ENCODE measurements around the gene XIAP. TPM values are rescaled to one million over a fixed set of nuclear protein-coding genes. Genes with fewer than 3 reads are reported as not detected.

The XIAP gene
- total RNA-seq, 1 experiment from 2014 or later: 37.7 TPM

DNA sequence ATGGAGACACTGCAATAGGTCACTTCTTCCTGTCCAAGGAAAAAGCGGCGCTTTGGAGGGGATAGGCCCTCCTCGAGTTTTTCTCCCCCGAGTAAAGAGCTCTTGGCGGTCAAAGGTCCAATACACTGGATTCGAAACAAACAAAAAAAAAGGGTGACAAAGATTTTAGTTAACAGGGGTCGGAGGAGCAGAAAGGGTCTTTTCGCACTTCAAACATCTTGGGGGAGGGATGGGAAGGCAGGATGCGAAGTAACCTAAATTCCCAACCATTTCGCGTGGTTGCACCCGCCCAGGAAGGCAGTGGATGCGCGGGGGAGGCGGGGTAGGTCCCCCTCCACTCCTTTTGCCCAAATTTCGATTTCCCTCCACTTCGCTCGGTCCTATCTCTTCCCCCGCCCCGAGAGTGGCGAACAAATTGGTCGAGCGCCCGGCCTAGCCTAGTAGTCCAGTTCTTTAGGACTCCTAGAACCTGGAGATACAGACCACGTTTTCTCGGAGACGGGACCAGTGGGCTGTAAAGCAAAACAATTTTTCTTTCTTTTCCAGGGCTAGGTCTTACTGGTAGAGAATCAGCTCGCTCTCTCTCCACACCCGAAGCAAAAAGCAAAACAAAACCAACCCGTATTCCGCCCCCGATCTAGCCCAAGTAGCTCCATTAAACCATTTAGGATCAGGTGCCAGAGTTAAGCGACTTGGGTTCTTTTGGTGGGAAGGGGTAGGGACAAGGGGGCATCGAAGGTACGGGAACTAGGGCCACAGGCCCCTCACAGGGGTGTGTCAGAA, 99.6 kb downstream of the XIAP start:
- DNase-seq (ENCODE audit: low spot score): peak; percentile 65

DNA sequence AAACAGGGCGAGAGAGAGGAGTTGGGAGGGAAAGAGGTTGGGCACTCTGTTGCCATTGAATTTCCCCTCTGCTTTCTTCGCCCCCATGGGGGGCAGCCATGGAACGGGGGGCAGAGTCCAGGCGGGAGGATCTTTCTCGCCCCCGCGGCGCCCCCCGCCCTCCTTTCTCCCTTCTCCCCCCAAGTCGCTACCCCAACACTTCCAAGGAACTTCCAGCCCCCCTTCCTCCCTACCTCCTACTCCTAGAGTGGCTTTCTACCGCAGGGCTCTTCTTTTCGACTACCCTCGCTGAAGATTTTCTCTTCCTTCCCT, 101.1 kb downstream of the XIAP start:
- DNase-seq (ENCODE audit: low spot score): no peak

DNA sequence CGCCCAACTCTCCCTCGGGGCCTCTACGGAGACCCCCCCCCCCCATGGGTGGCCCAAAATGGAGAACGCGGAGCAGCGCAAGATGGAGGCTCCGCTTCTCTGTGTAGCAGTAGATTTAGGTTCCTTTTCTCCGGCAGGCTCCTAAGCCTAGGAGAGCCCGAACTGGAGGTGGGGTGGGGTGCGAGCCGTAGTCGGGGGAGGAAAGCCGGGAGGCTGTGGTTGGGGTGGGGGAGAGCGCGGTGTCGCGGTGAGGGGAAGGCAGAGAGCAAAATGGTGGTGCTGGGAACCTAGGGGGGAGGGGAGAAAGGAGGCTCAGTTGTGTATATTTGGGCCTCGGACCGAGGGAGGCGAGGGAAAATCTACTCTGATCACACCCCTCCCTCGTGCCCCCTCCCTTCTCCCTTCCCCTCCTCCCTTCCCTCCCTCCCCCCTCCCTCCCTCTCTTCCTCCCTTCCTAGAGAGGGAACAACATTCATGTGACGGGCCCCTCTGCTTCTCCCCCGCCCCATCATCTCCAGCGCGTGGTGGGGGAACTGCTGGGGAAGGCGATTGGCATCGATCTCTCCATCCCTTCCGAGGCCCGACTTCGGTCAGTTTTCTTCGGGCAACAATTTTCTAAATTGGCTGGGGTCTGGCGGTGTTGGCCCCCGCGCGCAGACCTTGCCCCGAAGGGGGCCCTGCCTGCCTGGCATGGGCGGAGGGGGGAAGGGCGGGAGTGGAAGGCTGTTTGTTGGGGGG, 101.6 kb downstream of the XIAP start, which contains the start of gene STAG2:
TSS of gene STAG2 (plus strand) at position 439 of the 738 bp plus-strand sequence. CDS start 60,922 bp downstream, outside the sequence.
- peak; percentile 73 for DNase-seq (ENCODE audit: low spot score)

DNA sequence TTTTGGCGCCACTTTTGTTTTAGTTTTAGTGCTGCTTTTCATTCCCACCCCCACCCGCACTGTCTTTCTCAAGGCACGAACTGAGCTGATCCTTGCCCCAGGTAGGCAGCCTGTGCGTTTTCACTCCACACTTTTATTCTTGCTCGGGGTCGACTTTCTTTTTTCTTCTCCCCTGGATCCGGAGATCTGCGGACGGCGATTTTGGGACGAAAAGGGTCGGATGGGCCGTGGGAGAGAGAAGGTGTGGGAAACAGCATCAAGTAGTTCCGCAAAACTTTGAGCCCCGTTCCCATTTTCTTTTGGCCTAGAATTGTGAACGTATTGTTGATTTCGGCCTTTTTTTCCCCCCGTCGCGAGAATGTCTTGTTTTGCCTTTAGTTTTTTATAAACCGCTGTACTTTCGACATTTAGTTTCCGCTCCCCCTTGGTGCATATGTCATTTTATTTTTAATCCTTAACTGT, 102.2 kb downstream of the XIAP start:
- DNase-seq (ENCODE audit: low spot score): peak; percentile 48

DNA sequence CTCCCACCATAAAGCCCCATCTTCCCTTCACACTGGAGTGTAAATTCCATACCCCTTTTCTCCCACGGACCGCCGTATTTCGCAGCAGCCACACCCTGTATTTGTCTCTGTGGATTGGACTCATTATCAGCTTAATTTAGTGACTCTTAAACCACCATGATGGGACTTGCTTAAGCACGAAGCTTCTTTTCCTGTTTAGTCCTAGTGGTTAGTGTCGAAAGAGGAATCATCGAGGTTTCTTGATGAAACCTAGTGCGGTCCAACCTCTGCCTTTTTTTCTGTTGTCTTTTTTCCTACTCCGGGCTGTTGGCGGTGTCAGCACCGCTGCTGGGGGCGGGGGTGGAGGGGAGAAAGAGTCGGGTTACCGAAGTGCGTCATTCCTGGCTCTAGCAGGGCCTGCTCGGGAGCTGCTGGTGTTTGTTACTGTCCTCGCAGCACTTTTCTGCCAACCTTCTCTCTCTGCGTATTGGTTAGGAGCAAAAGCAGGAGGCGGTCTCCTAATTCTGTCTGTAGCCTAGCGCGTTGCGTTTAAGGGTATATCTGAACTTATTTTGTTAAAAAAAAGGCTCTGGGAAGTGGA, 103.0 kb downstream of the XIAP start:
- peak; percentile 86 for DNase-seq (ENCODE audit: low spot score)

Small RNA genes lying within 50 kb of the gene (small RNA-seq; reads per million reads assigned to genes)
- gene RF00019 (not detected), gene RN7SL190P (not detected), gene RNU6-122P (not detected)

Other genes with a start within 250 kb of the XIAP start
- gene THOC2, start 127.0 kb upstream of the XIAP start, total RNA-seq (2014; rRNA removed; shearing (Covaris generic)): 46.0 and 54.4 TPM in 2 replicates
- 38.7 and 44.7 TPM in 2 replicates for gene STAG2, start 101.7 kb downstream of the XIAP start, total RNA-seq (2014; rRNA removed; shearing (Covaris generic))

Measured in HT-29 (cell line).